NCI-H2029 treated with DMSO at 0.1 percent for 48 hours (cell line): ENCODE results near the gene GJA1.
"Not testable (repeated sequence)": the region's sequence is repeated elsewhere in the genome, so short reads cannot be mapped to it uniquely, and the experiment has no call there.

Experiments used
- DNase-seq: peaks from one replicate; lab custom pipeline; 2025; lab: John Stamatoyannopoulos, UW

GJA1 gene

GRCh38 chr6:121436960-121437850, 1.8 kb downstream of the GJA1 start:
- no peak for DNase-seq

GRCh38 chr6:121437851-121438651, 2.6 kb downstream of the GJA1 start:
- DNase-seq: no peak

- DNase-seq: no peak
These were observed 3.4 kb downstream of the GJA1 start for GRCh38 chr6:121438869-121439268.

GRCh38 chr6:121439475-121439874, 4.0 kb downstream of the GJA1 start:
- DNase-seq: no peak

GRCh38 chr6:121439926-121440325, 4.5 kb downstream of the GJA1 start:
- DNase-seq: no peak

- DNase-seq: no peak
These were observed 6.0 kb downstream of the GJA1 start for GRCh38 chr6:121441477-121441876.

- DNase-seq: no peak
These were observed 7.1 kb downstream of the GJA1 start for GRCh38 chr6:121442576-121442975.

GRCh38 chr6:121443971-121444541, 8.6 kb downstream of the GJA1 start:
- no peak for DNase-seq

- DNase-seq: not testable (repeated sequence)
These were observed 11.3 kb downstream of the GJA1 start for GRCh38 chr6:121446705-121447104.

GRCh38 chr6:121447746-121448145, 12.3 kb downstream of the GJA1 start:
- not testable (repeated sequence) for DNase-seq

- DNase-seq: not testable (repeated sequence)
These were observed 13.1 kb downstream of the GJA1 start for GRCh38 chr6:121448528-121448927.

- no peak for DNase-seq
These were observed 13.9 kb downstream of the GJA1 start for GRCh38 chr6:121449331-121449730.

- no peak for DNase-seq
These were observed 14.8 kb downstream of the GJA1 start for GRCh38 chr6:121450242-121450641.

- no peak for DNase-seq
These were observed 15.8 kb downstream of the GJA1 start for GRCh38 chr6:121451250-121451649.

- DNase-seq: no peak
These were observed 17.7 kb downstream of the GJA1 start for GRCh38 chr6:121453191-121453590.

GRCh38 chr6:121460170-121460569, 24.7 kb downstream of the GJA1 start:
- no peak for DNase-seq

GRCh38 chr6:121463087-121463486, 27.6 kb downstream of the GJA1 start:
- no peak for DNase-seq

- DNase-seq: no peak
These were observed 29.7 kb downstream of the GJA1 start for GRCh38 chr6:121465101-121465500.

- no peak for DNase-seq
These were observed 44.1 kb downstream of the GJA1 start for GRCh38 chr6:121479486-121480098.

- DNase-seq: no peak
These were observed 44.8 kb downstream of the GJA1 start for GRCh38 chr6:121480099-121480713.

- no peak for DNase-seq
These were observed 46.7 kb downstream of the GJA1 start for GRCh38 chr6:121482004-121482693.
